GM23338 (cell line): ENCODE data around the gene SND1. TPM values are rescaled to one million over a fixed set of nuclear protein-coding genes. Genes with fewer than 3 reads are reported as not detected.

Experiments
- ATAC-seq: fragments of 200-7000 bp; cut with Tn5 transposase; 3 replicates; pipeline ENCODE4 v1.9.1; 2020
- DNase-seq: peaks from one replicate; pipeline ENCODE4 v3.0.0-alpha.2; 2015; ENCODE audit warnings: low spot score
- H2AFZ ChIP-seq: fragments of 200-600 bp; sonication (generic); 2 replicates; pipeline ENCODE4 v1.8.0; 2016; ENCODE audit warnings: antibody characterized with exemption, mild to moderate bottlenecking, moderate library complexity
- H3F3A ChIP-seq: fragments of 200-600 bp; sonication (generic); replicated peaks from 2 replicates; pipeline ENCODE4 v1.8.0; 2017; ENCODE audit warnings: antibody characterized with exemption, mixed run types, low read depth
- H3K27ac ChIP-seq: fragments of 200-600 bp; sonication (generic); 2 replicates; pipeline ENCODE4 v1.6.1; 2016; ENCODE audit warnings: low read depth
- H3K27me3 ChIP-seq: fragments of 200-600 bp; sonication (generic); 2 replicates; pipeline ENCODE4 v1.8.0; 2016; ENCODE audit warnings: mild to moderate bottlenecking, mixed run types, moderate library complexity; ENCODE audit not compliant: insufficient read depth
- H3K36me3 ChIP-seq: fragments of 200-600 bp; sonication (generic); 2 replicates; pipeline ENCODE4 v1.8.0; 2016; ENCODE audit warnings: mild to moderate bottlenecking; ENCODE audit not compliant: insufficient read depth
- H3K4me1 ChIP-seq: fragments of 200-600 bp; sonication (generic); 2 replicates; pipeline ENCODE4 v1.8.0; 2016; ENCODE audit warnings: mild to moderate bottlenecking, moderate library complexity; ENCODE audit not compliant: insufficient read depth
- H3K4me2 ChIP-seq: fragments of 200-600 bp; sonication (generic); 2 replicates; pipeline ENCODE4 v1.7.1; 2017; ENCODE audit warnings: mixed run types
- H3K4me3 ChIP-seq: fragments of 200-600 bp; sonication (generic); 2 replicates; pipeline ENCODE4 v1.6.1; 2016; ENCODE audit warnings: mixed run types
- H3K79me2 ChIP-seq: fragments of 200-600 bp; sonication (generic); replicated peaks from 2 replicates; pipeline ENCODE4 v1.8.0; 2017; ENCODE audit warnings: mild to moderate bottlenecking; ENCODE audit not compliant: insufficient read depth
- H3K9me2 ChIP-seq: fragments of 200-600 bp; sonication (generic); 2 replicates; pipeline ENCODE4 v1.8.0; 2017; ENCODE audit not compliant: insufficient read depth
- H4K20me1 ChIP-seq: fragments of 200-600 bp; sonication (generic); replicated peaks from 2 replicates; pipeline ENCODE4 v1.8.0; 2017; ENCODE audit warnings: mild to moderate bottlenecking; ENCODE audit not compliant: insufficient read depth
- H3K27ac Mint-ChIP-seq: 2 replicates; pipeline ENCODE4 v1.8.0; 2020; ENCODE audit warnings: inconsistent platforms, mild to moderate bottlenecking, moderate library complexity, mixed read lengths
- H3K27me3 Mint-ChIP-seq: 3 replicates; pipeline ENCODE4 v1.8.0; 2022; ENCODE audit warnings: low read depth, mild to moderate bottlenecking, moderate library complexity, mixed read lengths, inconsistent platforms; ENCODE audit not compliant: insufficient read depth, poor library complexity
- H3K36me3 Mint-ChIP-seq: 3 replicates; pipeline ENCODE4 v1.8.0; 2021; ENCODE audit warnings: low read depth, mild to moderate bottlenecking, inconsistent platforms, moderate library complexity, mixed read lengths
- H3K4me1 Mint-ChIP-seq: 3 replicates; pipeline ENCODE4 v1.8.0; 2020; ENCODE audit warnings: mild to moderate bottlenecking, inconsistent platforms, mixed read lengths
- H3K4me3 Mint-ChIP-seq: 3 replicates; pipeline ENCODE4 v1.8.0; 2021; ENCODE audit warnings: moderate library complexity, mild to moderate bottlenecking, inconsistent platforms, mixed read lengths
- H3K9me3 Mint-ChIP-seq: 3 replicates; pipeline ENCODE4 v1.8.0; 2020; ENCODE audit warnings: moderate library complexity, mild to moderate bottlenecking, inconsistent platforms, mixed read lengths
- CREB1 ChIP-seq: fragments of 250-450 bp; sonication (Bioruptor Pico); IDR thresholded peaks from 2 replicates; pipeline ENCODE4 v1.5.0; 2020; ENCODE audit warnings: low read depth, mild to moderate bottlenecking, moderate library complexity
- CTCF ChIP-seq, 2 experiments: fragments of 200-600 bp in 1 of 2; sonication (generic) in 1 of 2; conservative IDR thresholded peaks; 2 replicates each; pipeline versions ENCODE4 v1.5.1 to v1.6.1; 2016 to 2017; ENCODE audit warnings: antibody characterized with exemption in 2 of 2, low read depth in 2 of 2, mild to moderate bottlenecking in 2 of 2, moderate library complexity in 1 of 2
- EZH2 ChIP-seq: fragments of 200-600 bp; sonication (generic); IDR thresholded peaks from one replicate; pipeline ENCODE4 v1.8.0; 2017; ENCODE audit warnings: antibody characterized with exemption, mild to moderate bottlenecking, low read depth; ENCODE audit not compliant: unreplicated experiment
- EZH2phosphoT487 ChIP-seq: fragments of 200-600 bp; sonication (generic); IDR thresholded peaks from one replicate; pipeline ENCODE4 v1.8.1; 2018; ENCODE audit warnings: antibody characterized with exemption; ENCODE audit not compliant: unreplicated experiment
- JUNB ChIP-seq: IDR thresholded peaks from one replicate; pipeline ENCODE4 v1.6.1; 2016; ENCODE audit warnings: antibody characterized with exemption; ENCODE audit not compliant: unreplicated experiment
- NANOG ChIP-seq: IDR thresholded peaks from 2 replicates; pipeline ENCODE4 v1.6.1; 2016; ENCODE audit warnings: antibody characterized with exemption, borderline replicate concordance
- POLR2AphosphoS5 ChIP-seq: IDR thresholded peaks from 2 replicates; pipeline ENCODE4 v1.6.1; 2016; ENCODE audit warnings: antibody characterized with exemption, low read depth
- STAT1 ChIP-seq: IDR thresholded peaks from one replicate; pipeline ENCODE4 v1.6.1; 2016; ENCODE audit warnings: antibody characterized with exemption; ENCODE audit not compliant: unreplicated experiment
- ZNF114 ChIP-seq: fragments of 250-450 bp; sonication (Bioruptor Pico); IDR thresholded peaks from 2 replicates; pipeline ENCODE4 v1.5.0; 2020; ENCODE audit warnings: mild to moderate bottlenecking, moderate library complexity
- ZNF331 ChIP-seq: fragments of 250-450 bp; sonication (Bioruptor Pico); IDR thresholded peaks from 2 replicates; pipeline ENCODE4 v1.5.0; 2020; ENCODE audit warnings: low read depth, mild to moderate bottlenecking, moderate library complexity
- ZNF462 ChIP-seq: fragments of 250-450 bp; sonication (Bioruptor Pico); IDR thresholded peaks from 2 replicates; pipeline ENCODE4 v1.5.0; 2020; ENCODE audit warnings: mild to moderate bottlenecking, moderate library complexity
- polyA plus RNA-seq: library from polyadenylated mRNA; unstranded; fragments of >200 nt; fragmentation: Nextera tagmentation; extraction: Ambion mirVana; gene quantifications from 2 replicates; pipeline ENCODE4 v1.2.1, GENCODE V29; 2016
- total RNA-seq: library from RNA; depleted of rRNA; stranded (reverse); fragments of >200 nt; shearing (Covaris generic); gene quantifications from 2 replicates; pipeline ENCODE4 v1.2.3, GENCODE V29; 2014
- TF ChIP-seq, protein P1 (sequence below): IDR thresholded peaks from 2 replicates; pipeline ENCODE4 v1.6.1; 2016; ENCODE audit warnings: antibody characterized with exemption
- TF ChIP-seq, protein P2 (sequence below): IDR thresholded peaks from one replicate; pipeline ENCODE4 v1.6.1; 2018; ENCODE audit warnings: antibody characterized with exemption; ENCODE audit not compliant: unreplicated experiment

Gene SND1
- total and polyA plus RNA-seq, 2 experiments from 2014 or later: 107 to 254 TPM

DNA sequence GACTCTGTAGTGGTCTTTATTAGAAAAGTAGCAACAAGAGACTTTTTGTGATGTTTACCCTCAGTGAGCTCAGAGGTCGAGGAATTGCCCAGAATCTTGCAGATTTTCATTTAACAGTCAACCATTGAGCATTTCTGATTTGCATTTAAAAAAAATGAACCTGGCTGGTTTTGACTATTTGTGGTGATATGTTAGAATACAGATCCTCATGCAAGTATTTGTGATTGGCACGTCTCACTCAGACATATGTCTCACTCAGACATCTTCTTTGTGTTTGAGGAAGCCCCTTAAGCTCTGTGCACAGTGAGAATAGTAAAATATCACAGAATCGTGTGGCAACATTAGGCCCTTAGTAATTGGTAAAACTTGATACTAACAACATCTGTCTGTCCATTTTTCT is 113.2 kb downstream of the SND1 start:
- Mint-ChIP-seq H3K4me1 (peaks cover 43% of the 10 kb centered on the region), H3K36me3 (peaks cover 5% of the 10 kb centered on the region; the same call in 2 of the 3 replicates), H3K9me3 (no peaks in the 10 kb centered on the region), H3K27ac (no peak overlapping the region), H3K27me3 (peaks cover 3% of the 10 kb centered on the region), H3K4me3 (no peak overlapping the region)
- 0 out of 2 replicates have a peak, but pooled peaks cover 6% of the 10 kb centered on the region for H3K36me3 ChIP-seq
- H3K79me2 ChIP-seq: peaks cover 98% of the 10 kb centered on the region
- ATAC-seq (no peak), DNase-seq (no peak)
- H3K27ac ChIP-seq: no peak overlapping the region
- TF ChIP-seq ZNF114 (CRISPR knock-in tag): no peak
- TF ChIP-seq, protein P1, sequence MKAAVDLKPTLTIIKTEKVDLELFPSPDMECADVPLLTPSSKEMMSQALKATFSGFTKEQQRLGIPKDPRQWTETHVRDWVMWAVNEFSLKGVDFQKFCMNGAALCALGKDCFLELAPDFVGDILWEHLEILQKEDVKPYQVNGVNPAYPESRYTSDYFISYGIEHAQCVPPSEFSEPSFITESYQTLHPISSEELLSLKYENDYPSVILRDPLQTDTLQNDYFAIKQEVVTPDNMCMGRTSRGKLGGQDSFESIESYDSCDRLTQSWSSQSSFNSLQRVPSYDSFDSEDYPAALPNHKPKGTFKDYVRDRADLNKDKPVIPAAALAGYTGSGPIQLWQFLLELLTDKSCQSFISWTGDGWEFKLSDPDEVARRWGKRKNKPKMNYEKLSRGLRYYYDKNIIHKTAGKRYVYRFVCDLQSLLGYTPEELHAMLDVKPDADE: no peak
- TF ChIP-seq, protein P2, sequence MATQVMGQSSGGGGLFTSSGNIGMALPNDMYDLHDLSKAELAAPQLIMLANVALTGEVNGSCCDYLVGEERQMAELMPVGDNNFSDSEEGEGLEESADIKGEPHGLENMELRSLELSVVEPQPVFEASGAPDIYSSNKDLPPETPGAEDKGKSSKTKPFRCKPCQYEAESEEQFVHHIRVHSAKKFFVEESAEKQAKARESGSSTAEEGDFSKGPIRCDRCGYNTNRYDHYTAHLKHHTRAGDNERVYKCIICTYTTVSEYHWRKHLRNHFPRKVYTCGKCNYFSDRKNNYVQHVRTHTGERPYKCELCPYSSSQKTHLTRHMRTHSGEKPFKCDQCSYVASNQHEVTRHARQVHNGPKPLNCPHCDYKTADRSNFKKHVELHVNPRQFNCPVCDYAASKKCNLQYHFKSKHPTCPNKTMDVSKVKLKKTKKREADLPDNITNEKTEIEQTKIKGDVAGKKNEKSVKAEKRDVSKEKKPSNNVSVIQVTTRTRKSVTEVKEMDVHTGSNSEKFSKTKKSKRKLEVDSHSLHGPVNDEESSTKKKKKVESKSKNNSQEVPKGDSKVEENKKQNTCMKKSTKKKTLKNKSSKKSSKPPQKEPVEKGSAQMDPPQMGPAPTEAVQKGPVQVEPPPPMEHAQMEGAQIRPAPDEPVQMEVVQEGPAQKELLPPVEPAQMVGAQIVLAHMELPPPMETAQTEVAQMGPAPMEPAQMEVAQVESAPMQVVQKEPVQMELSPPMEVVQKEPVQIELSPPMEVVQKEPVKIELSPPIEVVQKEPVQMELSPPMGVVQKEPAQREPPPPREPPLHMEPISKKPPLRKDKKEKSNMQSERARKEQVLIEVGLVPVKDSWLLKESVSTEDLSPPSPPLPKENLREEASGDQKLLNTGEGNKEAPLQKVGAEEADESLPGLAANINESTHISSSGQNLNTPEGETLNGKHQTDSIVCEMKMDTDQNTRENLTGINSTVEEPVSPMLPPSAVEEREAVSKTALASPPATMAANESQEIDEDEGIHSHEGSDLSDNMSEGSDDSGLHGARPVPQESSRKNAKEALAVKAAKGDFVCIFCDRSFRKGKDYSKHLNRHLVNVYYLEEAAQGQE: no peak
- TF ChIP-seq ZNF331 (CRISPR knock-in tag): no peak
- no peak for TF ChIP-seq EZH2
- no peak for TF ChIP-seq CREB1 (CRISPR knock-in tag)
- no peak for TF ChIP-seq POLR2AphosphoS5
- no peak for TF ChIP-seq CTCF (conservative IDR thresholded peaks at IDR 0.05; ENCODE audit: low read depth in 2 of 2)
- TF ChIP-seq STAT1: no peak
- no peak for TF ChIP-seq JUNB
- TF ChIP-seq ZNF462 (CRISPR knock-in tag): no peak
- no peak for TF ChIP-seq NANOG
- TF ChIP-seq EZH2phosphoT487: no peak
- H3K4me3 ChIP-seq: no peak overlapping the region
- H3K4me2 ChIP-seq: no peak overlapping the region
- no peaks in the 10 kb centered on the region for H3F3A ChIP-seq
- H3K4me1 ChIP-seq: peaks cover 32% of the 10 kb centered on the region
- no peak overlapping the region for H2AFZ ChIP-seq
- H3K27me3 ChIP-seq: no peaks in the 10 kb centered on the region
- H4K20me1 ChIP-seq: peaks cover 44% of the 10 kb centered on the region
- 0 out of 2 replicates have a peak, but pooled peaks cover 3% of the 10 kb centered on the region for H3K9me2 ChIP-seq
